HG02571 (cell line): ENCODE data around the gene CBX1.
"Not testable (repeated sequence)": the region's sequence is repeated elsewhere in the genome, so short reads cannot be mapped to it uniquely, and the experiment has no call there.

Source experiments
- ATAC-seq: cut with Tn5 transposase; IDR thresholded peaks from one replicate; pipeline ENCODE4 v1.9.1; 2021; ENCODE audit warnings: mild to moderate bottlenecking, moderate library complexity; ENCODE audit not compliant: unreplicated experiment

The CBX1 gene

DNA sequence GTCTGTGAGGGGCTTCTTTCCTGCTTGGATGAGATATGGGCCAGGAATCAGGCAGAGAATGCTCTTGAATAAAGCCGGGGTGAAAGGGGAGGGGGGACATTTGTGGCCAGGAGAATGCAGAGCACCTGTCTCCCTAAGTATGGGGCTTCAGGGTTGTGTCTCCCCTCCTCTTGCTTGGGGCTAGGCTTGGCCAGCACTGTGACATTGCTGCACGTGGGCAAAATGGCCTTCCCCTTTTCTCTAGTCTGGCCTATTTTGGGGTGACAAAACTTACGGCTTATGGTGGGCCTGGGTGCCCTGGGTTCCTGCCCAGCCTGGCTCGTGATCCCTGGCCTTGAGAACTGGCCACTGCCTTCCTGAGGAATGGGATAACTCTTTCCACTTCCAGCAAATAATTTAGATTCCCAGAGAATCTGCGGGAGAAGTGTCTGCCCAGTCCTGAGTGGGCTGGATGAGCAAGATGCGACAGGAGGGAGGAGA is 47.5 kb downstream of the CBX1 start:
- no peak for ATAC-seq

DNA sequence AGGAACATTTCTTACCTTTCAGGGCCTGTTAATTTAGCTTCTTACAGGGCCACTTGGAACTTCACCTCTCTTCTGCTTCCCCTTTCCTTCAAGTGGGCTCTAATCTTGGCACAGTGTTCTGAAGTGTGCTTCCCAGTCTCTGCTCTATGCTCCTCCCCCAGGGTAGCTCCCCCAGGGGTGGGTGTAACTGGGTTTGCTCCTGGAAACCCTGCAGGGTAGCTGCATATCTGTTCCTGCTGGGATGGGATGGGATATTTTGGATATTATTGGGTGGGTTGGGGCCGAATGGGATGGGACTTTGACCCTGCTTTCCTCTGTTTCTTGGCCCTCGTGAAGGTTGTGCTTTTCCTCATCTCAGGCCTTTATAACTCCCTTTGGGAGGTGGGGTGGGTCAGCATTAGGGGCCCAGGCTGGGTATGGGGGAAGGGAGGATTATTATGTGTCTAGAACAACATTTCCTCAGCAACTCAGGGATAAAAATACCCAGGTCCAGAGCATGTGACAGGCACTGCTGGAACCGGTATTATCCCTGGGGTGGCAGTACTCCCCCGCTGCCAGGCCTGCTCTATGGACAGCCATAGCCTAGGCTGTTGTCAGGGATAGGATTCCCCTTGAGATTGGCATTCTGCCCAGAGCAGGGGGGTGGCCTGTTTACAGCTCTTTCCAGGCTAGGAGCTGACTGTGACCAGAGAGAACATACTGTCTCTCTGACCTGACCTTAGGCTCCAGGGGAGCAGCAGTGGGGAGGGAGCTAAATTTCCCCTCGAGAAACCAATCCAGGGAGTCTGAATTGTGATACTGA is 48.1 kb downstream of the CBX1 start:
- ATAC-seq = no peak

DNA sequence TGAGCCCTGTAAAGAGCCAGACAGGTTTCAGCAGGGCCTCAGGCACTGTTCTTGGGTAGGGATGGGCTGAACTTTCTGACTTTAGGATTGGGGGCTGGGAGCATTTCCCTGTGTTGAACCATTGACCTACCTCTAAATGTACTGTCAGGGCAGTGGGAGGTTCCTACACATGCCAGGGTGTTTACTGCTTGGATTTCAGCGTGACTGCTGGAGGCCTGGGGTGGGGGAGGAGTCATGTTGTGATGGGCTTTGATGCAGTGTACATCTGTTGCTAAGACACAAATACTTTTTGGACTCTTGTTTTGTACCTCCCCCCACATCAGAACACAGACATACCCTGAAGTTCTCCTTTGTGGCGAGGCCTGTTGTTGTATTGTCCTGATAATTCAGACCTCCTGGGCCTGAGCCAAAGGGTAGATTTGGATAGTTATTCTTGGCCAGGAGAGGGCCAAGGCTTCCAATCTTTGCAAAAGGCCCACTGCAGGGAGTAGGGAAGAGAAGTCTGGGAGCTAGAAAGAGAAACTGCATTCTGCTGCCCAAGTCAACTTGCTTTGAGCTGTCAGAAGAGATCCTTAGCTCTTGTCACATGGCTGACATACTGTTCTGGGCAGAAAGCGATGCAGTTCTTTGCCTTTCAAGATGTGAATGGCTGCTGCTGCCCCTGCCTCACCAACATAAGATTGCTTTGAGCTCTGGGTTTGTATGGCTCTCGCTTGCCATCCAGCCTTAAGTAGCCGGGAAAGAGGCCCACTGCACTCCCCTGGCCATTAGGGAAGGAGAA is 49.4 kb downstream of the CBX1 start:
- ATAC-seq = no peak

DNA sequence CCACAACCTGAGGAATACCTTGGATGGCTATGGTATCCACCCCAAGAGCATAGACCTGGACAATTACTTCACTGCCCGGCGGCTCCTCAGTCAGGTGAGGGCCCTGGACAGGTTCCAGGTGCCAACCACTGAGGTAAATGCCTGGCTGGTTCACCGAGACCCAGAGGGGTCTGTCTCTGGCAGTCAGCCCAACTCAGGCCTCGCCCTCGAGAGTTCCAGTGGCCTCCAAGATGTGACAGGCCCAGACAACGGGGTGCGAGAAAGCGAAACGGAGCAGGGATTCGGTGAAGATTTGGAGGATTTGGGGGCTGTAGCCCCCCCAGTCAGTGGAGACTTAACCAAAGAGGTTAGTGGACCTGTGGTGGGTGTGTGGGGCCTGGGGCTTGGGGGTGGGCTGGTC is 50.0 kb downstream of the CBX1 start:
- ATAC-seq = no peak

DNA sequence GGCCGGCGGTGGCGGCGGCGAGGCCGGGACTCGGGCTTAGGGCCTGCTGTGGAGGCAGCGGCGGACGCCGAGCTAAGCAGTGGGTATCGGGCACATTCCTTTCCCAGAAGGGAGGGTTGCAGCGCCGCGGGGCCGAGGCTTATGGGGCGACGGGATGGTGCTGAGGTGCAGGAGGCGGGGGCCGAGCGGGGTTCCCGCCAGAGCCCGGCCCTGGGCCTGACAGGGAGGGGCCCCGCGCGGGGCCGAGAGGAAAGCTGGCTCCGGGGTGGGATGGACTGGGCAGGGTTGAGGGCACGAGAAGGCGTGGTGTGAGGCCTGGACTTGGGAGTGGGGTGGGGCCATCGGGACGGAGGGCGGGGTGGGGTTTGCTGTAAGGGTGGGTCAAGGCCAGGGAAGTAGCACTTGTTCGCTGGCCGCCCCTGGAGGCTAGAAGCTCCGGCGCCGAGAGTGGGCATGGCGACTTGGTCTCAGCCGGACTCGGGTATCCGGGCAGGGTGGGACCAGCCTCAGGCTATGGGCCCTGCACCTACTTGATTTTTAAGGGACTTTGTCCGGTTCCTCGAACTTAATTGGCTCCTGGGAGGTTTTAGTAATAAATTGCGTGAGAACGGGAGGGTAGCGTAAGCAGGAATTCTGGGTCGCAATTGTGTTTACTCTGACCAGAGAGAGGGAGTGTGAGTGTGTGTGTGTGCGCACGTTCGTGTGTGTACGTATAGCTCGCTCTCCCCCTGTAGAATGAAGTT is 52.7 kb downstream of the CBX1 start:
- peak; percentile 38 for ATAC-seq

DNA sequence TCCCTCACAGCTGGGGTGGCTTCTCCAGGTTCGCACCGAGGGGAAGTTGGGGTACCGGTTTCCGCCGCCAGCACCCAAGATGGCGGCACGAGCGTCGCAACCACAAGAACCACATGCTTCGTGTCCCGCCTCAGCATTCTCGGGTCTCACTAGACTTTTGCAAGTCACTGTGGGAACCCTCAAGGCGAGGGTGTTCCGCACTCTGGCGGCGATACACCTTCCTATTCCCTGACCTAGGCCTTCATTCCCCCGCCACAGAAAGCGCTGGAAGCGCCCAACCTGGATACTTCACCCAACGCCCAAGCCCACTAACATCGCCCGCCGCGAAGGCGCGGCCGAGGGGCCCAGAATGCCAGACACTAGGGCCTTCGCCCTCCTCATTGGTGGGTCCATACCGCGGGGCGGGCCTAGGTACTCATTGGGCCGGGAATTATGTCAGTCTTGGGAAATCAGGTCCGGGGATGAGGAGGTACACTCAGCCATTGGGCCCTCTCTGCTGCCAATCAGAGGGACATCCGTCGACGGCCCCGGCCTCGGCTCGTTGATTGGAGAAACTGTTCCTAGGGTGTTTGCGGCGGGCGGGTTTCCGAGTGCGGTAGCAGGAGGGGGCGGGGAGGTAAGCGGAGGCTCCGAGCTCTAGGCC is 53.4 kb downstream of the CBX1 start, which contains the start of gene NFE2L1:
TSS of gene NFE2L1 (plus strand) at position 619 of the 643 bp plus-strand sequence. CDS start 2,760 bp downstream, outside the sequence.
- peak; percentile 90 for ATAC-seq

DNA sequence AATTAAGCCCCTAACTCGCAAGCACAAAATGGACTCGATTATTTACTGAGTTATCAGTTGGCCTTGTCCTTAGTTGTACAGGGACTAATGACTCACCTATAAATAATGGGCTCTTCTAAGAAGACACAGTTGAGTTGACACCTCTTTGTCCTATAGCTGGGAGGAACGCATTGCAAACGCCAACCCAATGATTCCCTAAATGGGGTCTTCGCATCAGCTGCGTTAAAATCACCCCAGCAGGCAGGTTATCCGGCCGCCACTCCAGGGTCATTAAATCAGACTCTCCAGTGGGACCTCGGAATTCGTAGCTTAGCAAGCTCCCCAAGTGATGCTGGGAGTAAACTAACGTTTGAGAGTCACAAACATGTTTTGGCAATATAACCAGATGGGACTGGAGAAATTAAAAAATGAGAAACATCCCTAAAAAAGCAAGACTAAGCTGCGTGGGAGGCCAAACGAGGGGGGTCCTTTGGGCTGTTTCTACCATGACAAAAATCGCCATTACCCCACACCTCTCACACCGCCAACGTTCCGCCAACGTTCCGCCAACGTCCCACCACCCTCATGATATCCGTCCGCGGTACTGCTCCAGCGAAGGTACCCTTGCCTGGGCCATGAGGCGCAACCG is 54.1 kb downstream of the CBX1 start:
- no peak for ATAC-seq

DNA sequence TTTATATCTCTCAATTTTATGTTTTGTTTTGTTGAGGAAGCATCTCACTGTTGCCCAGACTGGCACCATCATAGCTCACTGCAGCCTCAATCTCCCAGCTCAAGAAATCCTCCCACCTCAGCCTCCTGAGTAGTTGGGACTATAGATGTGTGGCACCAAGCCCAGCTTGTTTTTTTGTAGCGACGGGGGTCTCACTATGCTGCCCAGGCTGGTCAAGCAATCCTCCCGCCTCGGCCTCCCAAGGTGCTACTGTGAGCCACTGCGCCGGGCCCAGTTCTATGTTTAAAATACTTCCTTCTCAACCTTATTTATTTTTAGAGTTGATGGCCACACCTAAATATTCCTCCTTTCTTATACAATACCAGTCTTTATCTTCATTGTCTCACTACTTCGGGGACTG is 55.0 kb downstream of the CBX1 start:
- no peak for ATAC-seq

DNA sequence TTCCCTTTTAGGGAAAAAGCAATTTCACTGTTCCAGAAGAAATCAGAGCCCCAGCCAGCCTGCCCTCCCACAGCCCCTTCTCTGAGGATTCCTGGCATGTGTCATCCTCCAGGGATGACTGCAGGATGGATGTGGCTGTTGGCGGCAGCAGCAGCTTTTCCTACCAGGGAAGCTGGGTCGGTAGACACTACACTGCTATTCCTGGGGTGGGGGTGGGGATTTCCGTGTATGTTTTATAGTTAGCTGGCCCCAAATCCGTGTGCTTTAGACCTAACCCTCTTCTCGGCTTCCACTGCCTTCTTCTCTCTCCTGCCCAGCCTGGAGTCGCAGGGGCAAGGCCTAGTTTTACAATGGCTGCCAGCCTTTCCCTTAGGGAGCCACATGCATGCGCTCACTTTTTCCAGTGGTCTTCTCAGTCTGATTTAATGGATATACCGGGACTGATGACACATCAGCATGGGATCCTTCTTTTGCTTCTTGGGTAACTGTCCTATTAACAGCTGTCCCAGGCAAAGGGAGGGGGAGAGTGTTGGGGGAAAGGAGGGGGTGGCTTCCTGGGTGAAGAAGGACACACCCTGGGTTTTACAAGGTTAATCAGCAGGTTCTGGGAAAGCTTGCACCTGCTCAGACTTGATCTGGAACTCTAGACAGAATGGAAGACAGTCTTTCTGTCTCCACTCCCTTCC is 55.8 kb downstream of the CBX1 start:
- ATAC-seq = no peak

DNA sequence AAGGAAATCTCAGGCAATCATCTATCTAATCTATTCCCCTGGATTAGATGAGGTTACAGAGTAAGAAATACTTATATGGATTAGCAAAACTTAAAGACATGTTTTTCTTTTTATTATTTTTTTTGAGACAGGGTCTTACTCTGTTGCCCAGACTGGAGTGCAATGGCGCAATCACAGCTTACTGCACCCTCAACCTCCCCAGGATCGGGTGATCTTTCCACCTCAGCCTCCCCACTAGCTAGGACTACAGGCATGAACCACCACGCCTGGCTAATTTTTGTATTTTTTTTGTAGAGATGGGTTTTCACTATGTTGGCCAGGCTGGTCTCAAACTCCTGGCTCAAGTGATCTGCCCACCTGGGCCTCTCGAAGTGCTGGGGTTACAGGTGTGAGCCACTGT is 56.4 kb downstream of the CBX1 start:
- no peak for ATAC-seq

DNA sequence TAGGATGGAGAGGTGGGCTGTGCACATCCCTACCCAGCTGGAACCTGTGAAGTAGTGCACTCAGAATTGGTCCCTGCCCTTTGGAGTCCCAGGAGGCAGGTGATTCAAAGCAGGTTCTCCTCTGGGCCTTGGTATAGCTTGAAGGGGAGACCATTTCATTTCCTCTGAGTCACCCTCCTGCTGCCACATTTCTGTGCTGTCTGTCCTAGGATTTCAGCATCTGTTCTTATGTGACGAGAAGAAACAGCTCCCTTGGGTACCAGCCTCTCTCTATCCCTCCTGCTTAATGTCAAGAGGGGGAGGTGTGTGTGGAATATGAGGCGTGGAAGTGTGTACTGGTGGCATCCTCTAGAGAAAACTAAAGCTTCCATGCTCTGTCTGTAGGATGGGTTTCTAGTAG is 58.1 kb downstream of the CBX1 start:
- ATAC-seq = no peak

DNA sequence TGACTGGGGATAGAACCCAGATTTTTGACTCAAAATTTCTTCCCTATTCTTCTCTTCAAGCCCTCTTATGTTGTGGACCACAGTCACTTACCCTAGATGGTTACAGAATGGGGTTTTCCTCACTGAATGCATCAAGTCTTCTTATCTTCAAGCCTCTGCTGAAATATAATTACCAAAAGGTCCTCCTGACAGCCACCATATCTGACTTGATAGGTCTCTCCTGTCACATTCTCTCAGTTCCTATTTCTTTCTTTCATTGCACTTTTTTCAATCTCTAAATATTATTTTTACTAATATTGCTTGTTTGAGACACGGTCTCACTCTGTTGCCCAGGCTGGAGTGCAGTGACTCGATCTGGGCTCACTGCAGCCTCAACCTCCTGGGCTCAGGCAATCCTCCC is 62.6 kb downstream of the CBX1 start:
- ATAC-seq = no peak

DNA sequence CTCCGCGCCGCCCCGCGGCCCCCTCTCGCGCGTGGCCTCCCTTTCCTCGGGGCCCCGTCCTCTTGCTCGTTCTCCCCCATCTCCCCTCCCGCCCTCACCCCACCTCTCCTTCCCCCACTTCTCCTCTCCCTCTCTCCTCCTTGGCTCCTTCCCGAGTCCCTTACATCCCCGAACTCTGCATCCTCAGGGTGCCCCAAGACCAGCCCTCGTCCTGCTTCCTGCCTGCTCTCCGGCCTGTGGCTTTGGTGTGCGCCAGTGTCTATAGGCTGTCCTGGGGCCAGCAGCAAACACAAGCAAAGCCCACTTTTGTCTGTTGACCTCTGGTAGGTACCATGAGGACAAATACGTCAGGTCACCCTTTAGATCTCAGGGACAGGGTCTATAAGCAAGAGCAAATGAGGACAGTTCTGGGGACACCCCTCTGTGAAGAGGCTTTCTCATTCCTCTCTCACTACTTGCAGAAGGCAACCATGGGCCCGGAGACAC is 63.4 kb downstream of the CBX1 start:
- ATAC-seq = no peak

DNA sequence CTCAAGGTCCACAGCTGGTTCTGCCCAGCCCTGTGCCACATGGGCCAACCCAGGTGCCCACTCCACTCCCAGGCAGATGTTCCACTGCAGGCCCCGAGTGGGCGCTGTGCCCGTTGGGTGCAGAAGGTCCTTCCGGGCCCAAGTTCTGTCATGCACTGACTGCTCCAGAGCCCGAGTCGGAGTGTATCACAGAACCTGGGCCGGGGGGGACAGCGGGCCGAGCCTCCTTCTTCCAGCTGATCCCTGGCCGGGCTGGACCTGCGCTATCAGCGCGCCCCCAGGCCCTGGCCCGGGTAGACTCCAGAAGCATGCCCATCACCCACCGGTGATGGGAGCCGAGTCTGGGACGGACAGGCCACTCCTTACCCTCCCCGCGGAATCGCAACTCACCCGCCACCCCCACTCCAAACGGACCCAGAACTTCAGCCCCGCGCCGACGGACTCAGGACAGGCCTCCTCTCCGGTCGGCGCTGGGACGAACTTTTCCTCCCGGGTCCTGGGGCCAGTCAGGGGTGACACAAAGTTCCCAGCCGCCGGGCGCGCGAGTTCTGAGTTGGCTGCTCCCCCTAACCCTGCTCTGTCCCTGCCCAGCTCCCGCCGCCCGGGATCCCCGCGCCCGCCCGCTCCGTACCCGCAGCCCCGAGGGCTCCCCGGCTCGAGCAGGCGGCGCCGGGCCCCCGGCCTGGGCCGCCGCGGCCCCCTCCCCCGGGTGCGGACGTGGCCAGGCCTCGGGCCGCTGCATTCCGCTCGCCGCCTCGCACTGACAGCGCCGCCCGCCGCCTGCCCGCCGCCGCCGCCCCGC is 64.0 kb downstream of the CBX1 start, which contains the start of gene COPZ2:
TSS of gene COPZ2 (minus strand) at position 762 of the 802 bp plus-strand sequence. CDS start at position 742, 20 bp downstream.
- ATAC-seq = no peak

DNA sequence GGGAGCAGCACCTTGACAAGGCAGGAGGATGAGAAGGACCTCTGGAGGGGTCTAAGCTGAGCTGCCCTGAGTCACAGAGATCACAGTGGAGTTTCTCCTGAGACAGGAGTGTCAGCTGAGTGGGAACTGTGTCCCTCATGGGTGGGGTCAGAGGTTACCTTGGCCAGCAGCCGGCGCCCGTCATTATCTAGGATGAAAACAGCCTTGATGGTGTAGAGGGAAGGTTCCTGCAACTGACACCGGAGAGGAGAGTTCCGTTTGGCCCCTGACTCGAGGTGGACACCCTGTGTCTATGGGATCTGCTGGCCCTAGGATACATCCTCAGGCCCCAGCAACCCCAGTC is 64.6 kb downstream of the CBX1 start:
- ATAC-seq = no peak

DNA sequence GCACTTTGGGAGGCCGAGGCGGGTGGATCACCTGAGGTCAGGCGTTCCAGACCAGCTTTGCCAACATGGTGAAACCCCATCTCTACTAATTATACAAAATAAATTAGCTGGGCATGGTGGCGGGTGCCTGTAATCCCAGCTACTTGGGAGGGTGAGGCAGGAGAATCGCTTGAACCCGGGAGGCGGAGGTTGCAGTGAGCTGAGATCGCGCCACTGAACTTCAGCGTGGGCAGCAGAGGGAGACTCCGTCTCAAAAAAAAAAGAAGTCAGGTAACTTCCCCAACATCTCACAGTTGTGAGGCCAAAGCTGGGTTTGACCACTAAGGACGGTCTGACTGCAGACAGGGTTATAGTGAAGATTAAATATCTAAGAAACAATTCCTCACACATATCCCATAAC is 66.5 kb downstream of the CBX1 start:
- ATAC-seq = not testable (repeated sequence)

DNA sequence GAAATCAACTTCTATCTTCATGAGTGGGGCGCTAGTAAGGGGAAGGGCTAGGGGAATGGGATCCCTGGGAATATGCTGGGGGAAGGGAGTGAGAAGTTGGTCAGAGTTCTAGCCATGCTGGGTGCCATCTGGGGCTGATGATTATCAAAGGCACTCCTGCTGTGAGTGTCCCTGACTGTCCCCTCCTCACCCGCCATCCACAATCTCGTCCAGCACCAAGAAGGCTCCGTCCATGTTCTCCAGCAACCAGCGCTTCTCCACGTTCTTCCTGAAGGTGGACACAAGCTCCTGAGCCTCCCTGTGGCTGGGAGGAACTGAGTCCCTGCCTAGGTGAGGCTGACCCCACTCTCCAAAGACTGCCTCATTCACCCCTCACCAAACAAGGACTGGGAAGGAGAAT is 69.3 kb downstream of the CBX1 start:
- no peak for ATAC-seq

DNA sequence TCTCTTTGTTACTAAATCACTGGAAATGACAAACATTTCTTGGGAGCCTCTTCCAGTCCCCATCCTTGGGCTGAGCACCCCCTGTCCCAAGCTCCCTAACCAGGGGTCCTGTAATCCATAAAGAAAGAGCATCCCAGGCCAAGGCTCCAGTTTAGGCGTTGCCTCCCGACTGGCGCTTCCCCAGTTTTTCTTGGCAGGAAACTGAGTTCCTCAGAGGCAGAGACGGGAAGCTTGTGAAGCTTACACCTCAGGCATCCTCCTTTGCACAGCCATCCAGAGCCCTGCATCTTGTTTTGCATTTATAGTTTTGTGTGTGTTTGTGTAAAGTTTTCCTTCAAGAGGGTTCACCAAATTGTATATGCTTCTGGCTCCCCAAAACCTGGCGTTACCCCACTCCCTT is 70.7 kb downstream of the CBX1 start:
- no peak for ATAC-seq

DNA sequence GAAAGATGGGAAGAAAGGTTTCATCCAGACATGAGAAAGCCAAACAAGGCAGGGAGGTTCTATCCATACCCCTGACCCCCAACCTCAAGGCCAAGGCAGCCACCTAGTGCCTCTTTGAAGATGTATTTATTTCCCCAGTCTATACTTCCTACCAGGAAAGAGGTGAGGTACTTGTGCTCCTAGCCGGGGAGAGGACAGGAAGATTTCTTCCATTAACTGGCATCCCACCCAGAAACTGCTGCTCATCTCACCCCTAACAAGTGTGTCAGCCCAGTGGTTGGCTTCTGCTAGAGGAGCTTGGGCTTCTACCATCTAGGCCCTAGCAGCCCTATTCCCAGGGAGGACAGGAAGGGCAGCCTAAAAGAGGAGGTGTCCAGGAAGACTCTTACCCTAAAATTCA is 72.5 kb downstream of the CBX1 start:
- ATAC-seq = no peak
